Measurements from ENCODE around the gene COX19. TPM values are rescaled to one million over a fixed set of nuclear protein-coding genes. Genes with fewer than 3 reads are reported as not detected.

COX19 gene
- total RNA-seq, 1 experiment from 2014 or later, result 12.3 TPM

GRCh38 chr7:962401-963081 is 12.8 kb downstream of the COX19 start:
- no peak overlapping the region for H2BK5ac ChIP-seq (ENCODE audit: insufficient read length, low read length)
- H3K79me2 ChIP-seq (ENCODE audit: insufficient read depth, low read length), result no peaks in the 10 kb centered on the region
- no peak overlapping the region for H4K8ac ChIP-seq (replicated peaks; ENCODE audit: insufficient read length, low read depth, low read length)
- Mint-ChIP-seq H3K9me3 (peaks cover 0 to 3% of the 10 kb centered on the region in 2 experiments; a peak in 1 of 5 replicates), H3K4me3 (no peak overlapping the region), H3K27me3 (ENCODE audit: low read depth) (peaks cover 4% of the 10 kb centered on the region; the same call in 1 of the 2 replicates), H3K27ac (no peak overlapping the region), H3K4me1 (peaks cover 12 to 20% of the 10 kb centered on the region in 2 experiments), H3K36me3 (ENCODE audit: insufficient read depth in 1 of 3, low read depth in 3 of 3) (peaks cover 0 to 12% (median 4%) of the 10 kb centered on the region in 3 experiments; a peak in 6 of 7 replicates)
- H3T11ph ChIP-seq (ENCODE audit: low read length), result no peak overlapping the region
- DNase-seq, result no peak
- no peak overlapping the region for H4K5ac ChIP-seq (ENCODE audit: insufficient read length, low read depth, low read length)
- no peak overlapping the region for H3K4me2 ChIP-seq (ENCODE audit: insufficient read depth, insufficient read length, low read length)
- H3K23me2 ChIP-seq (ENCODE audit: insufficient read length, low read depth, low read length, poor library complexity, severe bottlenecking), result no peaks in the 10 kb centered on the region
- no peaks in the 10 kb centered on the region for H3K4me1 ChIP-seq (ENCODE audit: insufficient read depth, low read length)
- no peak overlapping the region for H2AK5ac ChIP-seq (ENCODE audit: insufficient read length, low read length)
- H4K91ac ChIP-seq (ENCODE audit: insufficient read length, low read depth, low read length), result no peak overlapping the region
- WGBS (ENCODE audit: extremely low coverage, insufficient read length, low lambda C conversion rate), result no CpG with 5 or more reads among the region's 17 CpGs
- H3K4ac ChIP-seq (ENCODE audit: low read depth, low read length), result no peak overlapping the region
- no peaks in the 10 kb centered on the region for H3K27me3 ChIP-seq (ENCODE audit: insufficient read depth, low read length)
- H3K23ac ChIP-seq (ENCODE audit: insufficient read length, low read depth, low read length), result no peak overlapping the region
- no peak overlapping the region for H3K9ac ChIP-seq (ENCODE audit: extremely low read depth, insufficient read length, low read length)
- H3K14ac ChIP-seq (ENCODE audit: insufficient read depth, low read length), result peak overlapping the region; percentile 14; the same call in 1 of the 2 replicates
- no peak overlapping the region for H2BK20ac ChIP-seq (ENCODE audit: low read depth, low read length, poor library complexity, severe bottlenecking)
- H2AFZ ChIP-seq (ENCODE audit: low read length), result no peak overlapping the region
- no peak overlapping the region for H3K27ac ChIP-seq (ENCODE audit: insufficient read length, low read depth, low read length)
- H3K56ac ChIP-seq (ENCODE audit: insufficient read length, low read depth, low read length), result no peak overlapping the region
- H3K18ac ChIP-seq (ENCODE audit: insufficient read length, low read depth, low read length), result no peak overlapping the region
- H2BK12ac ChIP-seq (ENCODE audit: insufficient read length, low read depth, low read length), result no peak overlapping the region
- H3K79me1 ChIP-seq (ENCODE audit: insufficient read depth, low read depth, low read length, poor library complexity, severe bottlenecking), result no peaks in the 10 kb centered on the region
- H3K9me3 ChIP-seq (ENCODE audit: control insufficient read depth, low read depth, low read length), result no peaks in the 10 kb centered on the region
- no peaks in the 10 kb centered on the region for H4K20me1 ChIP-seq (ENCODE audit: control insufficient read depth, insufficient read depth, insufficient read length)
- no peak overlapping the region for H2BK15ac ChIP-seq (ENCODE audit: low read depth, low read length)
- no peak overlapping the region for H2BK120ac ChIP-seq (ENCODE audit: low read depth, low read length, poor library complexity, severe bottlenecking)
- no peak for TF ChIP-seq CTCF (conservative IDR thresholded peaks at IDR 0.05)

Data from H9 (cell line).